Endothelial cell of umbilical vein (primary cell): Measurements from ENCODE around the gene NUTF2. TPM values are rescaled to one million over a fixed set of nuclear protein-coding genes. Genes with fewer than 3 reads are reported as not detected.

Experiments used
- BruUV-seq: library from RNA; stranded (reverse); fragments of 400-500 nt; replicated peaks from 2 replicates; lab custom pipeline; 2021; lab: Mats Ljungman, UMichigan
- CTCF ChIA-PET: fragments of 300-600, 350-600 bp; sonication (Branson Sonifier 250); formaldehyde crosslinking; loops from one replicate; lab custom pipeline; 2021; ENCODE audit warnings: antibody characterized with exemption, inconsistent platforms; lab: Charles Lee
- POLR2A ChIA-PET: fragments of 300-600, 350-600 bp; sonication (Branson Sonifier 250); formaldehyde crosslinking; loops from one replicate; lab custom pipeline; 2021; ENCODE audit warnings: antibody characterized with exemption, inconsistent platforms; lab: Charles Lee
- DNase-seq: peaks from one replicate; pipeline ENCODE4 v3.0.0-alpha.2; 2011; ENCODE audit warnings: low read depth, low spot score
- FAIRE-seq: peaks from 2 replicates; lab custom pipeline; 2011; peaks lifted over from hg19 to GRCh38; lab: Jason Lieb, UNC
- H2AFZ ChIP-seq: 2 replicates; pipeline ENCODE4 v1.6.0; 2012; ENCODE audit warnings: low read depth, low read length, control low read depth, inconsistent platforms
- H3K27ac ChIP-seq: 2 replicates; pipeline ENCODE4 v1.5.1; 2011; ENCODE audit warnings: low read depth, mild to moderate bottlenecking, control low read depth, low read length, moderate library complexity; ENCODE audit not compliant: insufficient read depth
- H3K27me3 ChIP-seq, 2 experiments: 2 replicates each; pipeline versions ENCODE4 v1.6.0 to v1.6.1; 2011; ENCODE audit warnings: low read length in 2 of 2, mixed read lengths in 1 of 2; ENCODE audit not compliant: control insufficient read depth in 2 of 2, insufficient read depth in 2 of 2
- H3K36me3 ChIP-seq, 2 experiments: 2 replicates in 1 of 2; 3 replicates in 1 of 2; pipeline ENCODE4 v1.5.1; 2011; ENCODE audit warnings: low read length in 2 of 2, mild to moderate bottlenecking in 1 of 2, moderate library complexity in 1 of 2; ENCODE audit not compliant: control insufficient read depth in 2 of 2, insufficient read depth in 2 of 2; ENCODE audit errors: extremely low read depth in 1 of 2
- H3K4me1 ChIP-seq: 3 replicates; pipeline ENCODE4 v1.5.1; 2011; ENCODE audit warnings: mild to moderate bottlenecking, low read length; ENCODE audit not compliant: control insufficient read depth, insufficient read depth; ENCODE audit errors: extremely low read depth
- H3K4me2 ChIP-seq: 2 replicates; pipeline ENCODE4 v1.6.1; 2011; ENCODE audit warnings: low read length, control low read depth, mixed read lengths; ENCODE audit not compliant: insufficient read depth
- H3K4me3 ChIP-seq, 3 experiments: fragments of 200-600 bp in 1 of 3; sonication (generic), shearing (Covaris generic) in 1 of 3; replicated peaks in 1 of 3; 2 replicates each; pipeline ENCODE4 v1.5.1; 2011 to 2016; ENCODE audit warnings: control low read depth in 3 of 3, low read length in 3 of 3, mild to moderate bottlenecking in 2 of 3, inconsistent platforms in 1 of 3, low read depth in 1 of 3, moderate library complexity in 1 of 3; ENCODE audit not compliant: insufficient read depth in 1 of 3
- H3K79me2 ChIP-seq: 2 replicates; pipeline ENCODE4 v1.6.0; 2012; ENCODE audit warnings: low read length, inconsistent platforms; ENCODE audit not compliant: control insufficient read depth, insufficient read depth
- H3K9ac ChIP-seq: replicated peaks from 2 replicates; pipeline ENCODE3; 2011; ENCODE audit warnings: low read length, control low read depth; ENCODE audit not compliant: insufficient read depth; ENCODE audit errors: extremely low read depth
- H3K9me1 ChIP-seq: replicated peaks from 3 replicates; pipeline ENCODE4 v1.6.0; 2011; ENCODE audit warnings: mild to moderate bottlenecking, low read length; ENCODE audit not compliant: control insufficient read depth, insufficient read depth; ENCODE audit errors: extremely low read depth
- H3K9me3 ChIP-seq: replicated peaks from 2 replicates; pipeline ENCODE4 v1.5.1; 2012; ENCODE audit warnings: low read length, inconsistent platforms; ENCODE audit not compliant: control insufficient read depth, insufficient read depth
- H4K20me1 ChIP-seq: replicated peaks from 2 replicates; pipeline ENCODE3; 2011; ENCODE audit warnings: mild to moderate bottlenecking, low read length; ENCODE audit not compliant: control insufficient read depth, insufficient read depth; ENCODE audit errors: extremely low read depth
- EZH2 ChIP-seq: IDR thresholded peaks from 2 replicates; pipeline ENCODE4 v1.6.1; 2012; ENCODE audit warnings: borderline replicate concordance, low read depth, mild to moderate bottlenecking, moderate library complexity, low read length, inconsistent platforms; ENCODE audit not compliant: severe bottlenecking
- FOS ChIP-seq: IDR thresholded peaks from 2 replicates; pipeline ENCODE4 v1.6.1; 2011; ENCODE audit warnings: mild to moderate bottlenecking, low read length, moderate library complexity, borderline replicate concordance; ENCODE audit not compliant: insufficient read depth
- GATA2 ChIP-seq: IDR thresholded peaks from 2 replicates; pipeline ENCODE4 v1.7.0; 2011; ENCODE audit warnings: low read depth, mild to moderate bottlenecking, moderate library complexity, mixed read lengths, low read length; ENCODE audit not compliant: insufficient read length, insufficient read depth
- JUN ChIP-seq: IDR thresholded peaks from 2 replicates; pipeline ENCODE4 v1.6.1; 2011; ENCODE audit warnings: borderline replicate concordance, low read depth; ENCODE audit not compliant: insufficient read length, insufficient read depth
- MYC ChIP-seq: IDR thresholded peaks from one replicate; pipeline ENCODE4 v1.6.1; 2011; ENCODE audit warnings: mild to moderate bottlenecking, low read depth, low read length
- POLR2A ChIP-seq: IDR thresholded peaks from 2 replicates; pipeline ENCODE4 v1.6.1; 2012; ENCODE audit warnings: low read depth, mild to moderate bottlenecking, control low read depth, low read length
- POLR2AphosphoS5 ChIP-seq: IDR thresholded peaks from 2 replicates; pipeline ENCODE4 v1.6.1; 2012; ENCODE audit warnings: low read depth, mild to moderate bottlenecking, control low read depth, low read length, moderate library complexity; ENCODE audit not compliant: insufficient read depth
- dilution Hi-C: fragments of 300-500 bp; cut with MboI; formaldehyde crosslinking; loops from one replicate; pipeline ENCODE4 v1.15.0; 2019; ENCODE audit warnings: low sequenced_read_pairs; ENCODE audit not compliant: extremely low pct_ligation_motif_present
- intact Hi-C: fragments of 100-400 bp; cut with micrococcal nuclease; formaldehyde crosslinking; loops from one replicate; pipeline ENCODE4 v1.10.0; 2022
- polyA plus RNA-seq, 4 experiments: library from polyadenylated mRNA; depleted of rRNA in 3 of 4; stranded (reverse) in 3 of 4; unstranded in 1 of 4; fragments of >200 nt; gene quantifications; 2 replicates each; pipeline versions ENCODE4 v1.2.1 to v1.2.3, GENCODE V29; 2011 to 2012; ENCODE audit warnings: missing spikeins in 1 of 4
- total RNA-seq: library from RNA; stranded (reverse); gene quantifications from 2 replicates; pipeline ENCODE4 v1.2.3, GENCODE V29; 2021
- TF ChIP-seq, protein P1 (sequence below): IDR thresholded peaks from 2 replicates; pipeline ENCODE4 v1.6.1; 2011; ENCODE audit not compliant: insufficient read depth, insufficient read length
- TF ChIP-seq, protein P2 (sequence below), 2 donors: IDR thresholded peaks; 1 replicate in 1 of 2; 2 replicates in 1 of 2; pipeline ENCODE4 v1.5.1; 2011; ENCODE audit warnings: low read length in 2 of 2, mild to moderate bottlenecking in 2 of 2, moderate library complexity in 2 of 2, control low read depth in 1 of 2, inconsistent platforms in 1 of 2, low read depth in 1 of 2; ENCODE audit not compliant: insufficient read depth in 1 of 2; ENCODE audit errors: extremely low read depth in 1 of 2

The NUTF2 gene
- total and polyA plus RNA-seq, 2 donors (not counting 3 experiments of a cell fraction or from before 2014, with no cell fraction given) = 208 to 273 TPM

GRCh38 chr16:67886387-67886786 lies 39.7 kb downstream of the NUTF2 start:
- Histone ChIP-seq H3K4me2 (no peak overlapping the region), H3K4me1 (no peaks in the 10 kb centered on the region), H3K9me1 (no peaks in the 10 kb centered on the region), H3K79me2 (no peaks in the 10 kb centered on the region), H3K9ac (no peak overlapping the region), H3K27me3 (no peaks in the 10 kb centered on the region), H3K27ac (no peak overlapping the region), H3K9me3 (no peaks in the 10 kb centered on the region), H4K20me1 (no peaks in the 10 kb centered on the region), H3K36me3 (peaks cover 3 to 44% of the 10 kb centered on the region in 2 experiments), H3K4me3 (no peak overlapping the region), H2AFZ (no peak overlapping the region)
- FAIRE-seq (no peak), DNase-seq (no peak)
- dilution Hi-C loops = no loop called here
- POLR2A ChIA-PET = no interaction called here
- CTCF ChIA-PET = interaction anchor here (0.8 to 5.4 kb wide), 5 partner anchors 23 to 154 kb away, joined by 3 to 106 read pairs (median 4); no protein-coding TSS in a partner anchor
- no TSS peak for BruUV-seq
- TF ChIP-seq, protein P1, sequence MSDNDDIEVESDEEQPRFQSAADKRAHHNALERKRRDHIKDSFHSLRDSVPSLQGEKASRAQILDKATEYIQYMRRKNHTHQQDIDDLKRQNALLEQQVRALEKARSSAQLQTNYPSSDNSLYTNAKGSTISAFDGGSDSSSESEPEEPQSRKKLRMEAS = no peak
- TF ChIP-seq MYC = no peak
- TF ChIP-seq EZH2 = no peak
- TF ChIP-seq POLR2A = no peak
- intact Hi-C loops = no loop called here

- Histone ChIP-seq H3K79me2 (peaks cover under 1% of the 10 kb centered on the region), H4K20me1 (no peaks in the 10 kb centered on the region), H3K27ac (no peak overlapping the region), H2AFZ (no peak overlapping the region), H3K36me3 (peaks cover 0 to 26% of the 10 kb centered on the region in 2 experiments), H3K9ac (no peak overlapping the region), H3K27me3 (no peaks in the 10 kb centered on the region), H3K4me2 (no peak overlapping the region), H3K9me3 (no peaks in the 10 kb centered on the region), H3K9me1 (no peaks in the 10 kb centered on the region), H3K4me1 (peaks cover 3% of the 10 kb centered on the region), H3K4me3 (no peak overlapping the region)
- BruUV-seq = no TSS peak
- dilution Hi-C loops = no loop called here
- DNase-seq (no peak), FAIRE-seq (no peak)
- TF ChIP-seq POLR2AphosphoS5 (no peak), EZH2 (no peak), GATA2 (no peak), MYC (no peak), FOS (no peak), POLR2A (no peak), JUN (no peak)
- TF ChIP-seq, protein P1 = no peak
- TF ChIP-seq, protein P2, sequence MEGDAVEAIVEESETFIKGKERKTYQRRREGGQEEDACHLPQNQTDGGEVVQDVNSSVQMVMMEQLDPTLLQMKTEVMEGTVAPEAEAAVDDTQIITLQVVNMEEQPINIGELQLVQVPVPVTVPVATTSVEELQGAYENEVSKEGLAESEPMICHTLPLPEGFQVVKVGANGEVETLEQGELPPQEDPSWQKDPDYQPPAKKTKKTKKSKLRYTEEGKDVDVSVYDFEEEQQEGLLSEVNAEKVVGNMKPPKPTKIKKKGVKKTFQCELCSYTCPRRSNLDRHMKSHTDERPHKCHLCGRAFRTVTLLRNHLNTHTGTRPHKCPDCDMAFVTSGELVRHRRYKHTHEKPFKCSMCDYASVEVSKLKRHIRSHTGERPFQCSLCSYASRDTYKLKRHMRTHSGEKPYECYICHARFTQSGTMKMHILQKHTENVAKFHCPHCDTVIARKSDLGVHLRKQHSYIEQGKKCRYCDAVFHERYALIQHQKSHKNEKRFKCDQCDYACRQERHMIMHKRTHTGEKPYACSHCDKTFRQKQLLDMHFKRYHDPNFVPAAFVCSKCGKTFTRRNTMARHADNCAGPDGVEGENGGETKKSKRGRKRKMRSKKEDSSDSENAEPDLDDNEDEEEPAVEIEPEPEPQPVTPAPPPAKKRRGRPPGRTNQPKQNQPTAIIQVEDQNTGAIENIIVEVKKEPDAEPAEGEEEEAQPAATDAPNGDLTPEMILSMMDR (IDR thresholded peaks at IDR 0.05; ENCODE audit: extremely low read depth in 1 of 2, insufficient read depth in 1 of 2, low read depth in 1 of 2, low read length in 2 of 2) = no peak
- ChIA-PET POLR2A (no interaction called here), CTCF (interaction anchor here (0.9 to 1.7 kb wide), 2 partner anchors 38 to 153 kb away, joined by 3 to 5 read pairs; no protein-coding TSS in a partner anchor)
- intact Hi-C loops = no loop called here
Observed at GRCh38 chr16:67888331-67888730, 41.6 kb downstream of the NUTF2 start.
